ENCODE measurements around the gene HTR1D.

GRCh38 chr1:23222331-23222730 lies 5.0 kb upstream of the HTR1D start:
- TF ChIP-seq CTCF (IDR thresholded peaks at IDR 0.05; ENCODE audit: insufficient read depth, low read length) (no peak), POLR2AphosphoS5 (IDR thresholded peaks at IDR 0.05; ENCODE audit: low read depth) (no peak)
